ENCODE measurements around the gene PLA2G2F. TPM values are rescaled to one million over a fixed set of nuclear protein-coding genes. Genes with fewer than 3 reads are reported as not detected.

The PLA2G2F gene
- total RNA-seq, 1 experiment from 2014 or later = not detected

GRCh38 chr1:20160034-20160433 is 20.9 kb downstream of the PLA2G2F start:
- in situ Hi-C loops (cut with HindIII; ENCODE audit: low pct_unique_long_range_greater_than_20kb, low sequenced_read_pairs) (no loop called here), intact Hi-C loops (cut with micrococcal nuclease; ENCODE audit: unreplicated experiment) (no loop called here)
- H3K36me3 ChIP-seq (ENCODE audit: control insufficient read depth, insufficient read depth, low read length) = no peaks in the 10 kb centered on the region
- TF ChIP-seq REST (IDR thresholded peaks at IDR 0.05; ENCODE audit: insufficient read depth in 1 of 2, low read depth in 2 of 2, low read length in 1 of 2) (no peak), TCF7L2 (IDR thresholded peaks at IDR 0.05; ENCODE audit: low read depth, low read length) (no peak), SIN3A (IDR thresholded peaks at IDR 0.05; ENCODE audit: borderline replicate concordance, insufficient read depth, low read depth, low read length) (no peak), POLR2AphosphoS5 (IDR thresholded peaks at IDR 0.05; ENCODE audit: low read depth, low read length) (no peak), CTCF (IDR thresholded peaks at IDR 0.05) (no peak)
- H3K27ac ChIP-seq (ENCODE audit: low read length) = no peak overlapping the region
- POLR2A ChIA-PET = no interaction called here
- CTCF ChIA-PET = no interaction called here
- peaks cover 16% of the 10 kb centered on the region; the same call in 1 of the 2 replicates for H3K9me3 ChIP-seq (ENCODE audit: control insufficient read depth, insufficient read depth, low read depth, low read length)
- no peaks in the 10 kb centered on the region for H3K27me3 ChIP-seq (ENCODE audit: control insufficient read depth, insufficient read depth, low read length)
- H3K4me1 ChIP-seq (ENCODE audit: control insufficient read depth, insufficient read depth, low read length) = no peaks in the 10 kb centered on the region
- BruUV-seq (replicated peaks) = no TSS peak
- no peak overlapping the region for H3K4me3 ChIP-seq (ENCODE audit: low read depth in 2 of 2, low read length in 2 of 2)
- no peak for ATAC-seq
- DNase-seq (ENCODE audit: low read depth, low spot score) = no peak

- H3K9me3 ChIP-seq (ENCODE audit: control insufficient read depth, insufficient read depth, low read depth, low read length) = peaks cover 12% of the 10 kb centered on the region; the same call in 1 of the 2 replicates
- H3K4me3 ChIP-seq (ENCODE audit: low read depth in 2 of 2, low read length in 2 of 2) = no peak overlapping the region
- no peaks in the 10 kb centered on the region for H3K27me3 ChIP-seq (ENCODE audit: control insufficient read depth, insufficient read depth, low read length)
- in situ Hi-C loops (cut with HindIII; ENCODE audit: low pct_unique_long_range_greater_than_20kb, low sequenced_read_pairs) (no loop called here), intact Hi-C loops (cut with micrococcal nuclease; ENCODE audit: unreplicated experiment) (no loop called here)
- ChIA-PET POLR2A (no interaction called here), CTCF (interaction anchor here (0.5 to 0.7 kb wide), 2 partner anchors 13 to 147 kb away, joined by 3 to 4 read pairs; no protein-coding TSS in a partner anchor)
- no peak overlapping the region for H3K27ac ChIP-seq (ENCODE audit: low read length)
- H3K36me3 ChIP-seq (ENCODE audit: control insufficient read depth, insufficient read depth, low read length) = no peaks in the 10 kb centered on the region
- ATAC-seq (no peak), DNase-seq (ENCODE audit: low read depth, low spot score) (no peak)
- TF ChIP-seq REST (IDR thresholded peaks at IDR 0.05; ENCODE audit: insufficient read depth in 1 of 2, low read depth in 2 of 2, low read length in 1 of 2) (no peak), SIN3A (IDR thresholded peaks at IDR 0.05; ENCODE audit: borderline replicate concordance, insufficient read depth, low read depth, low read length) (no peak), CTCF (IDR thresholded peaks at IDR 0.05) (no peak), TCF7L2 (IDR thresholded peaks at IDR 0.05; ENCODE audit: low read depth, low read length) (no peak)
- no TSS peak for BruUV-seq (replicated peaks)
- no peaks in the 10 kb centered on the region; the same call in 1 of the 2 replicates for H3K4me1 ChIP-seq (ENCODE audit: control insufficient read depth, insufficient read depth, low read length)
Measured at GRCh38 chr1:20164694-20165202, 25.6 kb downstream of the PLA2G2F start.
